GM06990 (cell line): ENCODE data around the gene OSM.

Source experiments
- DNase-seq: peaks from one replicate; pipeline ENCODE4 v3.0.0-alpha.2; 2011; ENCODE audit not compliant: insufficient read length; ENCODE audit errors: extremely low read depth
- H3K27me3 ChIP-seq: replicated peaks from 2 replicates; pipeline ENCODE4 v1.6.0; 2011; ENCODE audit warnings: low read length; ENCODE audit not compliant: control insufficient read depth, insufficient read depth
- H3K36me3 ChIP-seq: 2 replicates; pipeline ENCODE4 v1.5.1; 2011; ENCODE audit warnings: low read length; ENCODE audit not compliant: control insufficient read depth, insufficient read depth
- H3K4me3 ChIP-seq: replicated peaks from 2 replicates; pipeline ENCODE4 v1.5.1; 2011; ENCODE audit warnings: low read depth, mild to moderate bottlenecking, control low read depth, low read length
- TF ChIP-seq, protein P1 (sequence below): IDR thresholded peaks from 2 replicates; pipeline ENCODE4 v1.5.1; 2011; ENCODE audit warnings: low read length, control low read depth, mild to moderate bottlenecking, inconsistent platforms; ENCODE audit not compliant: insufficient read depth, poor library complexity, severe bottlenecking

The OSM gene

GRCh38 chr22:30267382-30268302, 991 bp upstream of the OSM start:
- Histone ChIP-seq H3K4me3 (peak overlapping the region; percentile 80), H3K36me3 (no peaks in the 10 kb centered on the region; the same call in none of the 2 replicates), H3K27me3 (no peaks in the 10 kb centered on the region)
- TF ChIP-seq, protein P1, sequence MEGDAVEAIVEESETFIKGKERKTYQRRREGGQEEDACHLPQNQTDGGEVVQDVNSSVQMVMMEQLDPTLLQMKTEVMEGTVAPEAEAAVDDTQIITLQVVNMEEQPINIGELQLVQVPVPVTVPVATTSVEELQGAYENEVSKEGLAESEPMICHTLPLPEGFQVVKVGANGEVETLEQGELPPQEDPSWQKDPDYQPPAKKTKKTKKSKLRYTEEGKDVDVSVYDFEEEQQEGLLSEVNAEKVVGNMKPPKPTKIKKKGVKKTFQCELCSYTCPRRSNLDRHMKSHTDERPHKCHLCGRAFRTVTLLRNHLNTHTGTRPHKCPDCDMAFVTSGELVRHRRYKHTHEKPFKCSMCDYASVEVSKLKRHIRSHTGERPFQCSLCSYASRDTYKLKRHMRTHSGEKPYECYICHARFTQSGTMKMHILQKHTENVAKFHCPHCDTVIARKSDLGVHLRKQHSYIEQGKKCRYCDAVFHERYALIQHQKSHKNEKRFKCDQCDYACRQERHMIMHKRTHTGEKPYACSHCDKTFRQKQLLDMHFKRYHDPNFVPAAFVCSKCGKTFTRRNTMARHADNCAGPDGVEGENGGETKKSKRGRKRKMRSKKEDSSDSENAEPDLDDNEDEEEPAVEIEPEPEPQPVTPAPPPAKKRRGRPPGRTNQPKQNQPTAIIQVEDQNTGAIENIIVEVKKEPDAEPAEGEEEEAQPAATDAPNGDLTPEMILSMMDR: no peak
- DNase-seq: no peak

DNA sequence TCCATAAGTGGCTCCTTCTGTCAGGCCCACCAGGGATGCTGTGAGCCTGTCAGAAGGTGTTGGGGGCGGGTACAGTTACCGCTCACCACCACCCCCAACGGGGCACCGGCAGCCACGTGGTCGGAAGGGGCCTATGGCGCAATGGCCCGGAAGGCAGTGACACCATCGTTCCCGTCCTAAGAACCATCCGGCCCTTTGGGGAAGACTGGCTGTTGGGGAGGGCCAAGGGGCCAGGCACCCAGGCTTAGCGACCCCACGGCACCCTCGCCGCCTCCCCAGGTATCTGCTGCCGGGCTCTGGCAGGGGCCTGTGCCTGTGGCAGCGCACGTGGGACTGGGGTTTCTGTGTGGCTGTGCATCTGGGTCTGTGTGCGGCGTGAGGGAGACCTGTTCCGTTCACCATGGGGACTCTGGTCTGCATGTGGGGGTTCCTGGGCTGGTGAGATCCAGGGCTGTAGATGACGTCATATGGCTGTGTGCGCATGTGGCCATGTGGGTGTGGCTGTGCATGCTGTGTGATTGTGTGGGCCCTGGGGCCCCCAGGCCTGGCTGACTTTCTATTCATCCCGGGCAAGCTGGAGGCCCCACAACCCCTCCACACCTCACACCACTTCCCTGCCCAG, 717 bp downstream of the OSM start:
- Histone ChIP-seq H3K4me3 (peak overlapping the region; percentile 80), H3K27me3 (no peaks in the 10 kb centered on the region), H3K36me3 (no peaks in the 10 kb centered on the region; the same call in 1 of the 2 replicates)
- TF ChIP-seq, protein P1: no peak
- DNase-seq: peak; percentile 89

- no peak for DNase-seq
- TF ChIP-seq, protein P1: no peak
- Histone ChIP-seq H3K27me3 (no peaks in the 10 kb centered on the region), H3K4me3 (peak overlapping the region; percentile 80; the same call in 1 of the 2 replicates), H3K36me3 (no peaks in the 10 kb centered on the region)
Observed at GRCh38 chr22:30265131-30265720, 1.4 kb downstream of the OSM start.

GRCh38 chr22:30263883-30264282, 2.8 kb downstream of the OSM start:
- TF ChIP-seq, protein P1: no peak
- no peak for DNase-seq
- H3K36me3 ChIP-seq: no peaks in the 10 kb centered on the region
- no peaks in the 10 kb centered on the region for H3K27me3 ChIP-seq
- no peak overlapping the region for H3K4me3 ChIP-seq

DNA sequence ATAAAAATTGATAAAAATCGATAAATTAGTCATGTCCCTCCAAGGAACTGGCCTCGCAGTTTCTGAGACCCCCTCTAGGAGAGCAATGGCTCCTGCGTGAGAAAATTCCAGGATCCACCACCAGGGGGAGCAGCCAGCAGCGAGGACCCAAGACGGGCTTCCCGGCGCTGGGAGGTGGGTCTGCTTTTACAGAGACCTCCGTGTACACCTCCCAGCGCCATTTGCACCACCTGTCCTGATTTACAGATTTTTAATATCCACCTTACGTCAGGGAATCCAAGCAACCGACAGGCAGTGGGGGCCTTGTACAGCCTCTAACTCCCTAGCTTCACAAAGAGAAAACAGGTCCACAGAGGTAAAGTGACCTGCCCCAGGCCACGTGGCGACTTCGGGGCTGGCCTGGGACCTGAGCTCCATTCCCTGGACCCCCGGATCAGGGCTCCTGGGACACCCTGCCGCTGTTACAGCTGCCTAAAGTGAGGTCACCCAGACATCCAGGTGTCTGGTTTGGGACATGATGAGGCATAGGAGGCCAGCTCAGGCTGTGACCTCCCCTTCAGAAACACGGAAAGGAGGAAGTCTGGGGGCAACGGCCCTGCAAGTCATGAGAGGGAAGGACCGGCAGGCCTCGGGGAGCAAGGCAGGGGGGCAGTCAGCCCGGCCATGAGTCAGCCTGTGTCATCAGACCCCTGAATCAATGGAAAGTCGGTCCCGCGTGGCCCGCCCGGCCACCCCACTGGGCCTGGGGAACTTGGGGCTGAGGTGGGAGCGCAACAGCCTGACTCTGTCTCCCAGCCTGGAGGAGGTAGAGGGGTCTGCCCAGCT, 3.5 kb downstream of the OSM start:
- no peaks in the 10 kb centered on the region for H3K27me3 ChIP-seq
- DNase-seq: no peak
- TF ChIP-seq, protein P1: peak; percentile 95
- no peaks in the 10 kb centered on the region for H3K36me3 ChIP-seq
- no peak overlapping the region for H3K4me3 ChIP-seq
